K562 (cell line): Measurements from ENCODE around the gene ST6GAL1. TPM values are rescaled to one million over a fixed set of nuclear protein-coding genes. Genes with fewer than 3 reads are reported as not detected.

ENCODE experiments used
- ADNP ChIP-seq: fragments of 200-800 bp; sonication (Bioruptor generic); IDR thresholded peaks from 2 replicates; pipeline ENCODE4 v1.6.1; 2016; ENCODE audit warnings: missing genetic modification characterization, missing compliant biosample characterization
- ESRRB ChIP-seq: fragments of 250-450 bp; sonication (Bioruptor Pico); IDR thresholded peaks from 2 replicates; pipeline ENCODE4 v1.5.0; 2020; ENCODE audit warnings: mild to moderate bottlenecking, moderate library complexity, borderline replicate concordance
- HDGF ChIP-seq: fragments of 450-650 bp; IDR thresholded peaks from 2 replicates; pipeline ENCODE4 v1.6.1; 2016
- JUND ChIP-seq, 2 experiments: IDR thresholded peaks; 2 replicates in 1 of 2; 3 replicates in 1 of 2; pipeline ENCODE4 v1.6.1; 2011; ENCODE audit warnings: borderline replicate concordance in 2 of 2, low read depth in 2 of 2, low read length in 2 of 2, improper control_type of control experiment in 1 of 2, missing biosample characterization in 1 of 2, missing genetic modification characterization in 1 of 2, missing genetic modification reagents in 1 of 2
- NCOA2 ChIP-seq, 2 experiments: fragments of 450-650 bp; IDR thresholded peaks; 2 replicates each; pipeline ENCODE4 v1.6.1; 2018; ENCODE audit warnings: mild to moderate bottlenecking in 2 of 2, moderate library complexity in 1 of 2; ENCODE audit not compliant: partially characterized antibody in 2 of 2
- PHTF2 ChIP-seq: fragments of 250-450 bp; sonication (Bioruptor Pico); IDR thresholded peaks from 2 replicates; pipeline ENCODE4 v1.5.0; 2021; ENCODE audit warnings: mild to moderate bottlenecking
- RBBP5 ChIP-seq: fragments of 200-600 bp; sonication (generic); IDR thresholded peaks from 2 replicates; pipeline ENCODE4 v1.6.1; 2012; ENCODE audit warnings: borderline replicate concordance, mild to moderate bottlenecking, low read length, control low read depth, inconsistent platforms; ENCODE audit not compliant: insufficient read depth, poor library complexity, severe bottlenecking
- STAG1 ChIP-seq: sonication (generic); formaldehyde crosslinking; IDR thresholded peaks from 2 replicates; pipeline ENCODE4 v1.5.0; 2020; ENCODE audit warnings: missing genetic modification reagents, borderline replicate concordance
- ZBTB34 ChIP-seq: fragments of 250-450 bp; sonication (Bioruptor Pico); IDR thresholded peaks from 2 replicates; pipeline ENCODE4 v1.8.0; 2021; ENCODE audit warnings: mild to moderate bottlenecking, moderate library complexity
- ZNF133 ChIP-seq: fragments of 250-450 bp; sonication (Bioruptor Pico); IDR thresholded peaks from 2 replicates; pipeline ENCODE4 v1.4.0; 2020; ENCODE audit warnings: mild to moderate bottlenecking
- ZNF175 ChIP-seq: fragments of 200-800 bp; sonication (Bioruptor generic); IDR thresholded peaks from 2 replicates; pipeline ENCODE4 v1.6.1; 2016; ENCODE audit warnings: low read depth, mild to moderate bottlenecking, missing genetic modification characterization, missing compliant biosample characterization
- ZNF318 ChIP-seq, 2 experiments: fragments of 450-650 bp; IDR thresholded peaks; 2 replicates each; pipeline ENCODE4 v1.6.1; 2016; ENCODE audit warnings: mild to moderate bottlenecking in 2 of 2, borderline replicate concordance in 1 of 2, low read depth in 1 of 2, moderate library complexity in 1 of 2
- ZNF431 ChIP-seq: sonication (generic); formaldehyde crosslinking; IDR thresholded peaks from 2 replicates; pipeline ENCODE4 v1.8.0; 2022; ENCODE audit warnings: mild to moderate bottlenecking, missing genetic modification reagents
- polyA plus RNA-seq, 8 experiments: library from polyadenylated mRNA; depleted of rRNA in 4 of 8; stranded (reverse) in 5 of 8; unstranded in 3 of 8; fragments of >200 nt; fragmentation: Nextera tagmentation in 2 of 8; fragmentation: Illumina TruSeq in 1 of 8; extraction: Ambion mirVana in 2 of 8; extraction: Trizol in 1 of 8; gene quantifications; 2 replicates each; pipeline versions ENCODE4 v1.2.1 to v1.2.3, GENCODE V29; 2011 to 2014; ENCODE audit warnings: inconsistent platforms in 1 of 8, missing spikeins in 1 of 8
- total RNA-seq, 7 experiments: library from RNA; depleted of rRNA in 6 of 7; stranded (reverse); fragments of >200 nt in 6 of 7; fragmentation: Illumina TruSeq in 2 of 7; extraction: Trizol in 2 of 7; gene quantifications; 2 replicates each; pipeline versions ENCODE4 v1.2.1 to v1.2.3, GENCODE V29; 2011 to 2021; ENCODE audit warnings: low replicate concordance in 1 of 7
- TF ChIP-seq, protein P1 (sequence below): fragments of 450-650 bp; IDR thresholded peaks from 2 replicates; pipeline ENCODE4 v1.6.1; 2017; ENCODE audit warnings: mild to moderate bottlenecking, moderate library complexity
- TF ChIP-seq, protein P2 (sequence below): sonication (generic); formaldehyde crosslinking; IDR thresholded peaks from 2 replicates; pipeline ENCODE4 v1.5.0; 2020; ENCODE audit warnings: missing genetic modification reagents

Gene ST6GAL1
- total and polyA plus RNA-seq, 9 of the 15 experiments (the other 6 are each of a cell fraction or from before 2014, with no cell fraction given): 31.9 to 145 (median 71.0) TPM

DNA sequence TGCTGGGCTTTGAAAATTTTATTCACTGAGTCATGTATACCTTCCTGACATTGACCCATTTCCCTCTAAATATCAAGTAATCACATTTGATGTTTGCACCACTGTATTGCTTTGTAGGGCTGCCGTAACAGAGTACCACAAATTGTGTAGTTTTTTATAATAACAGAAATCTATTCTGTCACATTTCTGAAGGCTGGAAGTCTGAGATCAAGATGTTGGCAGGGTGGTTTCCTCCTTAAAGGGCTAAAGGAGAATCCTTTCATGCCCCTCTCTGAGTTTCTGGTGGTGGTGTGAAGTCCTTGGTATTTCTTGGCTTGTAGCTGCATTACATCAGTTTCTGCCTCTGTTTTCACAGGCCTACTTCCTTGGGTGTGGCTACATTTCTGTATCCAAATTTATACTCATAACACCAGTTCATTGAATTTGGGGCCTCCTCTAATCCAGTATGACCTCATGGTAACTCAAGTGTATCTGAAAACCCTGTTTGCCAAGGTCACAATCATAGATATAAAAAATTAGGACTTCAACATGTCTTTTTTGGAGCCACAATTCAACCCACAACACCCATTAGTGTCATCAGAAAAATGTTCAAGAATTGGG lies 29.1 kb upstream of the ST6GAL1 start (continued):
- TF ChIP-seq, protein P1, sequence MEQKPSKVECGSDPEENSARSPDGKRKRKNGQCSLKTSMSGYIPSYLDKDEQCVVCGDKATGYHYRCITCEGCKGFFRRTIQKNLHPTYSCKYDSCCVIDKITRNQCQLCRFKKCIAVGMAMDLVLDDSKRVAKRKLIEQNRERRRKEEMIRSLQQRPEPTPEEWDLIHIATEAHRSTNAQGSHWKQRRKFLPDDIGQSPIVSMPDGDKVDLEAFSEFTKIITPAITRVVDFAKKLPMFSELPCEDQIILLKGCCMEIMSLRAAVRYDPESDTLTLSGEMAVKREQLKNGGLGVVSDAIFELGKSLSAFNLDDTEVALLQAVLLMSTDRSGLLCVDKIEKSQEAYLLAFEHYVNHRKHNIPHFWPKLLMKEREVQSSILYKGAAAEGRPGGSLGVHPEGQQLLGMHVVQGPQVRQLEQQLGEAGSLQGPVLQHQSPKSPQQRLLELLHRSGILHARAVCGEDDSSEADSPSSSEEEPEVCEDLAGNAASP: no peak
- TF ChIP-seq PHTF2 (CRISPR knock-in tag): no peak
- TF ChIP-seq JUND (IDR thresholded peaks at IDR 0.05; ENCODE audit: borderline replicate concordance, low read depth, low read length): peak; percentile 49; the same call in 1 of the 2 replicates
- TF ChIP-seq JUND (tag; IDR thresholded peaks at IDR 0.05; ENCODE audit: borderline replicate concordance, low read depth, low read length): peak; percentile 46; the same call in 1 of the 3 replicates
- no peak for TF ChIP-seq ESRRB (CRISPR knock-in tag)
- no peak for TF ChIP-seq HDGF
- 0 out of 2 replicates have a peak, but pooled peaks have one; percentile 16 for TF ChIP-seq ADNP
- TF ChIP-seq ZBTB34 (CRISPR knock-in tag): no peak
- TF ChIP-seq ZNF175 (CRISPR knock-in tag): peak; percentile 80; the same call in 1 of the 2 replicates
- no peak for TF ChIP-seq ZNF133 (CRISPR knock-in tag)
- TF ChIP-seq RBBP5: no peak
- no peak for TF ChIP-seq ZNF431
- TF ChIP-seq ZNF318 (IDR thresholded peaks at IDR 0.05; ENCODE audit: borderline replicate concordance in 1 of 2, low read depth in 1 of 2): no peak
- TF ChIP-seq, protein P2, sequence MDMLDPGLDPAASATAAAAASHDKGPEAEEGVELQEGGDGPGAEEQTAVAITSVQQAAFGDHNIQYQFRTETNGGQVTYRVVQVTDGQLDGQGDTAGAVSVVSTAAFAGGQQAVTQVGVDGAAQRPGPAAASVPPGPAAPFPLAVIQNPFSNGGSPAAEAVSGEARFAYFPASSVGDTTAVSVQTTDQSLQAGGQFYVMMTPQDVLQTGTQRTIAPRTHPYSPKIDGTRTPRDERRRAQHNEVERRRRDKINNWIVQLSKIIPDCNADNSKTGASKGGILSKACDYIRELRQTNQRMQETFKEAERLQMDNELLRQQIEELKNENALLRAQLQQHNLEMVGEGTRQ (CRISPR knock-in tag): no peak
- no peak for TF ChIP-seq NCOA2 (IDR thresholded peaks at IDR 0.05; ENCODE audit: partially characterized antibody in 2 of 2)
- TF ChIP-seq STAG1: no peak
